ENCODE data around the gene CGNL1.

The CGNL1 gene

DNA sequence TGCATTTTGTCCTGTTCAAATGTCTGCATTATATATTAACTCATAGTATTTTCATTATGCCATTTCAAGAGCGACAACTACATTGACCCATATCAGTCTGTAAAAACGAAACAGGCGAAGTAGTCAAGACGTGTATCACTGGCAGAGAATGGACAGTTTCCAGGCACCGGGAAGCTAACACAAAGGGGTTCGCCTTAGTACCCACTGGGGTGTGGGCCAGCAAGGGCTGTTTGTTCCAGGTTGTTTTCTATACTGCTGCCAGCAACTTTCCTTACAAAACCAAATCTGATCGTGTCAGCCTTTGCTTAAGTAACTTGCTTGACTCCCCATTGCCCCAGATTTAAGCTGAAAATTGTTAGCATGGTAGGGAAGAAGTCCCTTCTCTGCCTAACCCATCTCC lies 87.1 kb downstream of the CGNL1 start:
- no peak overlapping the region for H3K4me3 ChIP-seq (ENCODE audit: low read depth, low read length)
- TF ChIP-seq, protein P1, sequence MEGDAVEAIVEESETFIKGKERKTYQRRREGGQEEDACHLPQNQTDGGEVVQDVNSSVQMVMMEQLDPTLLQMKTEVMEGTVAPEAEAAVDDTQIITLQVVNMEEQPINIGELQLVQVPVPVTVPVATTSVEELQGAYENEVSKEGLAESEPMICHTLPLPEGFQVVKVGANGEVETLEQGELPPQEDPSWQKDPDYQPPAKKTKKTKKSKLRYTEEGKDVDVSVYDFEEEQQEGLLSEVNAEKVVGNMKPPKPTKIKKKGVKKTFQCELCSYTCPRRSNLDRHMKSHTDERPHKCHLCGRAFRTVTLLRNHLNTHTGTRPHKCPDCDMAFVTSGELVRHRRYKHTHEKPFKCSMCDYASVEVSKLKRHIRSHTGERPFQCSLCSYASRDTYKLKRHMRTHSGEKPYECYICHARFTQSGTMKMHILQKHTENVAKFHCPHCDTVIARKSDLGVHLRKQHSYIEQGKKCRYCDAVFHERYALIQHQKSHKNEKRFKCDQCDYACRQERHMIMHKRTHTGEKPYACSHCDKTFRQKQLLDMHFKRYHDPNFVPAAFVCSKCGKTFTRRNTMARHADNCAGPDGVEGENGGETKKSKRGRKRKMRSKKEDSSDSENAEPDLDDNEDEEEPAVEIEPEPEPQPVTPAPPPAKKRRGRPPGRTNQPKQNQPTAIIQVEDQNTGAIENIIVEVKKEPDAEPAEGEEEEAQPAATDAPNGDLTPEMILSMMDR (IDR thresholded peaks at IDR 0.05; ENCODE audit: control insufficient read depth, extremely low read depth, insufficient read depth): no peak
- DNase-seq (ENCODE audit: low read depth): no peak

DNA sequence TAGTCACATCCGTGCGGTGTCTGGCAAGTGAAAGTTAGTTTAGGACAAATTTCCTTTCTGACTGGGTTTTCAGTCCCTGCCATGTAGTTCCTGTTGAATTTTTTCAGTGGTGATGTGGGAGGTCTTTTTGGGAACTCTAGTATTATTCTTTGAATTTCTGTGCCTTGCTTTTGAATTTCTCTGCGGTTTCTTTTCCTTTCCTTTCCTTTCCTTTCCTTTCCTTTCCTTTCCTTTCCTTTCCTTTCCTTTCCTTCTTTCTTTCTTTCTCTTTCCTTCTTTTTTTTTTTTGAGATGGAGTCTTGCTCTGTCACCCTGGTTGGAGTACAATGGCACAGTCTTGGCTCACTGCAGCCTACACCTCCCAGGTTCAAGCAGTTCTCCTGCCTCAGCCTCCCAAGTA lies 88.2 kb downstream of the CGNL1 start:
- TF ChIP-seq, protein P1 (IDR thresholded peaks at IDR 0.05; ENCODE audit: control insufficient read depth, extremely low read depth, insufficient read depth): no peak
- DNase-seq (ENCODE audit: low read depth): no peak
- H3K4me3 ChIP-seq (ENCODE audit: low read depth, low read length): no peak overlapping the region

DNA sequence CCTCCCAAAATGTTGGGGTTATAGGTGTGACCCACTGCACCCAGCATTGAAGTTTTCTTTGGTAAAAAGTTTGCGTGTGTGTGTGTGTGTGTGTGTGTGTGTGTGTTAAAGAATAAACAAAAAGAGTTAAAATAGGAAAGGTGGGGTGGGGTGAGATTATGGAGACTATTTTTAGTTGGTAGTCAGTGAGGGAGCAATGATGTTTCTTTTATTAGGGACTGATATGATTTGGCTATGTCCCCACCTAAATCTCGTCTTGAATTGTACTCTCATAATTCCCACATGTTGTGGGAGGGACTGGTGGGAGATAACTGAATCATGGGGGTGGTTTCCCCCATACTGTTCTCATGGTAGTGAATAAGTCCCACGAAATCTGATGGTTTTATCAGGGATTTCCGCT lies 92.2 kb downstream of the CGNL1 start:
- DNase-seq (ENCODE audit: low read depth): no peak
- TF ChIP-seq, protein P1 (IDR thresholded peaks at IDR 0.05; ENCODE audit: control insufficient read depth, extremely low read depth, insufficient read depth): no peak
- H3K4me3 ChIP-seq (ENCODE audit: low read depth, low read length): no peak overlapping the region

DNA sequence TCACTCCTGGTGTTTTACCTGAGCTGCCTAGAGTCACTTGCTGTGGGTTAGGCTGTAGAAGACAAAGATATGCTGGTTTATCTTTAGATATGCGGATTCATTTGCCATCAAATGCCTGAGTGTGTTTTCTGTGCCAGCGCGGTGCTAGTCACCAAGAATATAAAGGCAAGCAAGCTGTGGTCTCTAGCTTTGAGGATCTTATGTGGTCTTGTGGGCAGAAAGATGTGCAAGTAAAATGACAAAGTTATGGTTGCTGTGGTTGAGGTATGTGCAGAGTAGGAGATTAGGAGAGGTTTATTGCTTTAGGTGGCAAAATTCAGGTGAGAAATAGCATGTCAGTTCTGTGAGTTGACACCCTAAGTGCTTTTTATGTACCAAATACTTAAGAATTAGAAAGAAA lies 94.2 kb downstream of the CGNL1 start:
- no peak for DNase-seq (ENCODE audit: low read depth)
- TF ChIP-seq, protein P1 (IDR thresholded peaks at IDR 0.05; ENCODE audit: control insufficient read depth, extremely low read depth, insufficient read depth): no peak
- no peak overlapping the region for H3K4me3 ChIP-seq (ENCODE audit: low read depth, low read length)

DNA sequence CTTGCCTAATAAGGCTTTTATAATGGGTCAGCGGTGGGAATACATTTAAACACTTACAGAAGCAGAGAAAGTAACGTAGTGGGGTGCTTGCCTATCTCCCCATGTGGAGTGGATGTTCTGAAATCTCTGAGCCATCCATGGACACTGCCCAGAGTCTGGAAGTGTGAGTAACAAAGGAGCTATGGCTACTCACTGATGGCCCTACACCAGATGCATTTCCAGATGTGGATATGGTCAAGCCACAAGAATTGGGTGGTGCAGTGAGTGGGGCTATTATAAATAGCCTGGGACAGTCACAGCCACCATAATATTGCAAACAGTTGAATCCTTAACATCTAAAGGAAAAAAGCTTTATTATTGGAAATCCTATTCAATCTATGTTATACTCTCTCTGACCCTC lies 96.6 kb downstream of the CGNL1 start:
- H3K4me3 ChIP-seq (ENCODE audit: low read depth, low read length): no peak overlapping the region
- no peak for DNase-seq (ENCODE audit: low read depth)
- TF ChIP-seq, protein P1 (IDR thresholded peaks at IDR 0.05; ENCODE audit: control insufficient read depth, extremely low read depth, insufficient read depth): no peak

DNA sequence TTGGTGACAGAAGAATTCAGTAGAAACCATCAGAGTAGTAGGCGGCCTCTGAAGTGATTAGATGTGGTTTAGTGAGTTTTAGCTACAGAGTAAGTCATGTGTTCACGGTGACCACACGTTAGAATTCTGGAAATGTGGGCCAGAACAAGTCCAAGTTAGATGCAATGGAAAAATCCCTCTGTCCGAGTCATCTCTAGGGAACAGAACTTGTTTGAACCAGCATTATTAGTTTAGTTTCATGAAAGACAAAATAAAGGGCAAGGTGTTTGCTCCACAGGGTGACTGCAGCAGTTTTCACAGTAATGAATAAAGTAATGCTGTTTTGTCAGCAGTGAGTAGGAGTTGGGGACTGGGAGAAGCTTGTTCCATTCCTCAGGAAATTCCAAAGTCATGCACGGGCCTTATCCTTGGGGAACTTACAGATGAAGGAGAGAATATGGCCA lies 100.2 kb downstream of the CGNL1 start:
- no peak overlapping the region for H3K4me3 ChIP-seq (ENCODE audit: low read depth, low read length)
- DNase-seq (ENCODE audit: low read depth): no peak
- TF ChIP-seq, protein P1 (IDR thresholded peaks at IDR 0.05; ENCODE audit: control insufficient read depth, extremely low read depth, insufficient read depth): no peak

DNA sequence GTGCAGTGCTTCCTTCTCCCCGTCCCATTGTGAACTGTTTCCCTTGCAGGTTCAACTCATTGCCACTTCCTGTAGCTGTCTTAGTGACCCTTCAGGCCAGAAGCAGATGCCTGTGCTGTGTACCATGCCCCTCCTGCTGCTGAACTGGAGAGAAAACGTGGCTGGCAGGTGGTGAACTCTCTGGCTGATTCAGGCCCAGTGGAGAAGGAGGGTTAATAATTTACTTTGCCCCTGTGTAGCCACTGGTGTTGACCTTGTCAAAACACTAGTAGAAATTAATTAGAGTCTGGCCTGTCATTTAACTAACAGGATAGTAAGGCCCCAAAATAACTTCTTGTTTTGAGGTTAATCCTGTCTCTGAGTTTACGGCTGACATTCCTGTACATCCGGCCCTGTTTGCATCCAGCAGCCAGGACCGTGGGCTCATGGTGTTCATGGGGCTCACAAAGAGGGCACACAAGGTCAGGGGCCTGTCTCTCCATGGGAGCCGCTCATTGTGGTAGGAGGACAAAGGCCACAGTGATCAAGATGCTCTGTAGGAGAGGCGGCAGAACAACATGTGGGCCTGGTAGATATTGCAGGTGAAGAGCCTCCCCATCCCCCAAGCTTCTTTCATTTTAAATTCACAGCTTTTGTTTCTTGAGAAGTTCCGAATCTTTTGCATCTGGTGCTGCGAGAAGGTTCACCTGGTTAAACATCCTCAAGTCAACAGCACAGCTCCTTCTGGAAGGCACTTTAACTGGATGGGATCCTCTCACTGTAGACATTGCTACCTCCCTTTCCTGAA lies 101.6 kb downstream of the CGNL1 start:
- no peak for DNase-seq (ENCODE audit: low read depth)
- no peak overlapping the region for H3K4me3 ChIP-seq (ENCODE audit: low read depth, low read length)
- TF ChIP-seq, protein P1 (IDR thresholded peaks at IDR 0.05; ENCODE audit: control insufficient read depth, extremely low read depth, insufficient read depth): no peak
